Activated CD4-positive, alpha-beta T cell treated with anti-CD3 and anti-CD28 coated beads, Interleukin-2, amount 10 ng/mL, durations not matched to agents 7 days and 5 days (primary cell): ENCODE data around the gene EDRF1. TPM values are rescaled to one million over a fixed set of nuclear protein-coding genes. Genes with fewer than 3 reads are reported as not detected.

Experiments used
- CTCF ChIA-PET: fragments of 350-600 bp; sonication (Branson Sonifier 250); formaldehyde crosslinking; loops from one replicate; lab custom pipeline; 2021; ENCODE audit warnings: antibody characterized with exemption; lab: Charles Lee
- POLR2A ChIA-PET: fragments of 350-600 bp; sonication (Branson Sonifier 250); formaldehyde crosslinking; loops from one replicate; lab custom pipeline; 2021; ENCODE audit warnings: antibody characterized with exemption; lab: Charles Lee
- DNase-seq: peaks from one replicate; pipeline ENCODE4 v3.0.0-alpha.2; 2020
- H3K27ac Mint-ChIP-seq: one replicate; pipeline ENCODE4 v1.8.0; 2021; ENCODE audit warnings: mild to moderate bottlenecking, moderate library complexity, mixed read lengths
- H3K27me3 Mint-ChIP-seq: one replicate; pipeline ENCODE4 v1.8.0; 2021; ENCODE audit warnings: mixed read lengths
- H3K36me3 Mint-ChIP-seq: one replicate; pipeline ENCODE4 v1.8.0; 2021; ENCODE audit warnings: low read depth, mixed read lengths
- H3K4me1 Mint-ChIP-seq: one replicate; pipeline ENCODE4 v1.8.0; 2021; ENCODE audit warnings: mixed read lengths
- H3K4me3 Mint-ChIP-seq: one replicate; pipeline ENCODE4 v1.8.0; 2021; ENCODE audit warnings: mild to moderate bottlenecking, moderate library complexity, mixed read lengths
- H3K9me3 Mint-ChIP-seq: one replicate; pipeline ENCODE4 v1.8.0; 2021; ENCODE audit warnings: mixed read lengths
- total RNA-seq, 2 experiments: library from RNA; stranded (reverse); gene quantifications; one replicate each; pipeline ENCODE4 v1.2.3, GENCODE V29; 2021

The EDRF1 gene
- total RNA-seq, result 10 to 100 TPM; 37.0 to 39.5 TPM

DNA sequence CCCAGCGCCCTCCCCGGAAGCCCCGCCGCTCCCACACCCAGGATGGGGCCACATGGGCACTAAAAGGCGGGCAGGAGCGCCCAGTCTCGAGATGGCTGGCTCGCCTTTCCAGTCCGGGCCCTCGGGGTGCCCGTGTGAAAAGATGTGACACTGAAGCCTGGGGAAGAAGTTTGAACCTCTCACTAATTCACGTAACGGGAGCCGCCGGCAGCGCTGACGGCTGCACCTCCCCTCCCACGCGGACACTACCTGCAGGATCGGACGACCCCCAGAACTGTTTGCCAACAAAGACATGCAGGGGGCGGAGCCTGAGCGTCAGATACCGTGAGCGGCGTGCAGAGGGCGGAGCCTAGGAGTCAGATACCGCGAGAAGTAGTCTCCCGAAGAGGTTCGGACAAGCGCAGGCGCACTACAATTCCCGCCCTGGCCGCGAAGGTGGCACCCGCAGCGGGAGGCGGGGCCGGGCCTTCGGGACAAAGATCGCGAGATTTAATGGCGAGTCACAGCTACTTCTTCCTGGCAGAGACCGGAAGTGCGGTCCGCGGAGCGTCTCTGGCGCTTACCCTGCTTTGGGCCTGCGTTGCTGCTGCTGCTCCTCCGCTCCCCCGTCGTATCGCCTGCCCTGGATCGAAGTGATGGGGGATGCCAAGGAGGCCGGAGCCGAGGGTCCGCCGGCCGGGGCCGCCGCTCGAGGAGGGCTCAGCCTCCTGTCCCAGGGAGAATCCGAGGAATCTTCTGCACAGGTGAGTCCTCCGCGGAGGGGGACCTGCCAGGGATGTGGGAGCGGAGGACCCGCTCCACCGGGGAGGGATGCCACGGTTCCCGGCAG is at the start of gene EDRF1:
EDRF1 (plus strand) TSS at position 537 of the 829 bp plus-strand sequence; CDS start at position 636, 99 bp downstream.
- peak; percentile 99 for DNase-seq
- H3K36me3 Mint-ChIP-seq, result peaks cover 26% of the 10 kb centered on the region
- peaks cover 30% of the 10 kb centered on the region for H3K4me1 Mint-ChIP-seq
- H3K4me3 Mint-ChIP-seq, result peak within 1 kb of the TSS; percentile 88
- peaks cover 2% of the 10 kb centered on the region for H3K9me3 Mint-ChIP-seq
- peak within 1 kb of the TSS; percentile 98 for H3K27ac Mint-ChIP-seq
- CTCF ChIA-PET, result interaction anchor here (0.7 kb wide), 1 partner anchor 11 kb away, joined by 3 read pairs; no protein-coding TSS in a partner anchor
- POLR2A ChIA-PET, result interaction anchor here (0.6 kb wide), 1 partner anchor 31 kb away, joined by 3 read pairs; no protein-coding TSS in a partner anchor
- H3K27me3 Mint-ChIP-seq, result no peaks in the 10 kb centered on the region

- DNase-seq, result no peak
- Mint-ChIP-seq H3K9me3 (peaks cover 23% of the 10 kb centered on the region), H3K4me1 (no peaks in the 10 kb centered on the region), H3K36me3 (no peaks in the 10 kb centered on the region), H3K27ac (no peak overlapping the region), H3K4me3 (no peak overlapping the region), H3K27me3 (peaks cover 6% of the 10 kb centered on the region)
- CTCF ChIA-PET, result no interaction called here
- POLR2A ChIA-PET, result no interaction called here
These were observed 46.6 kb upstream of the EDRF1 start for GRCh38 chr10:125672884-125673283.

DNA sequence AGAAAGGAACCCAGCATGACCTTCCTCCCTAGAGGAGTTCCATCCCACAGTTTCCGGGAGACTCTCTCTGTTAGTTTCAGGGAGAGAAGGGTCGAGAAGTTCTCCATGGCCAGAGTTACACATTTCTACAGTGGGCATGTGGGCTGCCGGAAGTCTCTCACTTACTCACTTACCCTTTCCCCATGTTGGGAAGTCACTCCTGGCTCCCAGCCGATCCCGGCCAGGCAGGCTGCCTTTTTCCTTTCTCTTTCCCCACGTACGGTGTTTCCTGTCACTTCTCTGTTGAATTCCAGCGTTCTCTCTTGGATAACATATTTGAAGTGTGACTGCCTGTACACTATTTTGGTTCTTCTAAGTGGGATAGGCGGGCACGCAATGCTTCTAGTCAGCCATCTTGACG is 40.1 kb upstream of the EDRF1 start:
- Mint-ChIP-seq H3K4me3 (no peak overlapping the region), H3K27me3 (peaks cover 2% of the 10 kb centered on the region), H3K36me3 (no peaks in the 10 kb centered on the region), H3K27ac (no peak overlapping the region), H3K4me1 (no peaks in the 10 kb centered on the region), H3K9me3 (peaks cover 17% of the 10 kb centered on the region)
- ChIA-PET POLR2A (no interaction called here), CTCF (no interaction called here)
- DNase-seq, result no peak

DNA sequence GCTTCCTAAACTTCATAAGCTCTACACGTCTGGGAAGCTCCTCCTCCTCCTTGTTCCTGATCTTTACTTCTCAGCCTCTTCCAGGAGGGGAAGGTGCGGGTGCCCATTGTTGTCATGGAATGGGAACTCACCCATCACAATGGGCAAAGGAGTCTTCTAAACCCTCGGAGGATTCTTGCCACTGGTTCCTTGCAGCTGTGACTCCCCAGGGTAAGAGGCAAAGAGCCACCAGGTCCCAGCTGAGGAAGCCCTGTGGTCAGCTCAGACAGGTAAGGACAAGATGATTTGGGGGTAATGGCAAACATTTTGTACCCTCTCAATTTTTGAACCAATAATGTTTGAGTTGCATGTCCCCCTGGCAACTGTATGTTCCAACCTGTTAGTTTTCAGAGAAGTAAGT is 36.4 kb upstream of the EDRF1 start, which contains the start of gene TEX36:
TEX36 (minus strand) TSS at position 101 of the 400 bp plus-strand sequence. CDS start 174 bp downstream, outside the sequence.
- H3K9me3 Mint-ChIP-seq, result no peaks in the 10 kb centered on the region
- peaks cover 2% of the 10 kb centered on the region for H3K27me3 Mint-ChIP-seq
- POLR2A ChIA-PET, result no interaction called here
- no peaks in the 10 kb centered on the region for H3K36me3 Mint-ChIP-seq
- no peak within 1 kb of the TSS for H3K27ac Mint-ChIP-seq
- no peak within 1 kb of the TSS for H3K4me3 Mint-ChIP-seq
- no peaks in the 10 kb centered on the region for H3K4me1 Mint-ChIP-seq
- DNase-seq, result no peak
- CTCF ChIA-PET, result no interaction called here

DNA sequence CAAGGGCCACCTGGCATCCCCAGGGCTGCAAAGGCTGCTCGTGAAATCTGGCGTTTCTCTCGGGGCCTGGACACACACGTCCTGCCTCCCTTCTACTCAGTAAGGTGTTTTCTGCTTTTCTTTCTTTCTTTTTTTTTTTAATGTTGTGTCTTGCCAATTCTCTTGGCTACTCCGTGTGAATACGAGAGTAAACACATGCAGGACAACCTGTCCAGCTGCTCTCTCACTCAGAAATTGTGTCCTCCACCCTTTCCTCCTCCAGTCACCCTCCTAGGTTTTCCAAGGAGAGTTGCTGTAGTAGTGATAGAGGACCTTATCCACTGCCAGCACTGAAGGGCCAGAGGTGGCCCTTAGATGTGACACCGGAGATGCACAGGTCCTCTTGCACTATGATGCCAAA is 35.7 kb upstream of the EDRF1 start:
- CTCF ChIA-PET, result no interaction called here
- Mint-ChIP-seq H3K27me3 (peaks cover 2% of the 10 kb centered on the region), H3K9me3 (no peaks in the 10 kb centered on the region)

DNA sequence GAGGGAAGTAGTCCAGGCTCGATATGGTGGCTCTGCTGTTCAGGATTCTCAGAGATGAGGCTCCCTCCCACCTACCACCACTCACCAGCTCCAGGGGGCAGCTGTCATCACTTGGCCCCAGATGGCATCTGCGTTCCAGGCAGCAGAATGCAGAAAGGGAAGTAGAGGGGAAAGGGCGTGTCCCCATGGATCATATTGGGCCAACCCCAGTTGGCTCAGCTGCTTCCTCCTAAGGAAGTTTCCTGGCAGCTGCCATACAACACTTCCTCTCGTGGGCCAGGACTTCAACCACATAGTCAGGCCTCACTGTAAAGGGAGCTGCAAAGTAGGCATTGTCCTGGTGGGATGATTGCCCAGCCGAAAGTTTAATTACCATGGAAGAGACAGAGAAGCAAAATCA is 34.9 kb upstream of the EDRF1 start:
- Mint-ChIP-seq H3K27me3 (peaks cover 2% of the 10 kb centered on the region), H3K27ac (no peak overlapping the region), H3K4me3 (no peak overlapping the region), H3K36me3 (no peaks in the 10 kb centered on the region), H3K4me1 (no peaks in the 10 kb centered on the region), H3K9me3 (no peaks in the 10 kb centered on the region)
- ChIA-PET POLR2A (no interaction called here), CTCF (no interaction called here)
- DNase-seq, result no peak

More for the DNA sequence above, 35.7 kb upstream of the EDRF1 start:
- POLR2A ChIA-PET, result no interaction called here
- Mint-ChIP-seq H3K4me1 (no peaks in the 10 kb centered on the region), H3K27ac (no peak overlapping the region), H3K36me3 (no peaks in the 10 kb centered on the region), H3K4me3 (no peak overlapping the region)
- no peak for DNase-seq

DNA sequence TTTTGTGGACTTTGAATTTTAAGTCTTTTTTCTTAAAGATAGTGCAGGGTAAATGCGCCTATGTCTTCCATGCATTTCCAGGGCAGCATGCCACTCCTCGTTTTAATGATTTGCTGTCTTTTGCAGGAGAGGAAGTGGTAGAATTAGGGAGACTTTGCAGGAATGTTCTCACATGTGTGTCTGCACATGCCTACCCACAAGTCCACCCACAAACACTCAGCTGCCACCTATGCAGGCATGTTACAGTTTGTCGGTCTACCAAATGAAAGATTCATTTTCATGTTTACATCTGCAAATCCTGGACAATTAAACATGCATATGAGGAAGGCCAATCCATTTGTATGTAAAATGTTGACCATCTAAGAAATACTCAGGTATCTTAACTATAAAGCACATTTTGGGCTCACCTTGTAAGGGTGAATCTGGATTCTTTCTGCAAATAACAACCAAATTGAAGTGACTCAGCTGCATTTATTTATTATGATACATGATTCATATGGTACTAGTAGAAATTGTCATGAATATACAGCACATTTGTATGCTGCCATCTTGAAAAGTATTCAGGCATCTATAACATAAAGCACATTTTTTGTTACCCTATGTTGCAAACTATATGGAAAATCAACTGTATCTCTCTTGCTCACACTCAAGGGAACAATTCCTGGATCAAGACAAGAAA is 31.9 kb upstream of the EDRF1 start:
- H3K27ac Mint-ChIP-seq, result no peak overlapping the region
- POLR2A ChIA-PET, result interaction anchor here (0.7 kb wide), 1 partner anchor 32 kb away, joined by 3 read pairs; the partner anchor contains the start of gene EDRF1
- H3K36me3 Mint-ChIP-seq, result no peaks in the 10 kb centered on the region
- no peaks in the 10 kb centered on the region for H3K9me3 Mint-ChIP-seq
- CTCF ChIA-PET, result interaction anchor here (0.5 kb wide), 1 partner anchor 97 kb away, joined by 3 read pairs; no protein-coding TSS in a partner anchor
- DNase-seq, result no peak
- no peaks in the 10 kb centered on the region for H3K27me3 Mint-ChIP-seq
- H3K4me3 Mint-ChIP-seq, result no peak overlapping the region
- peaks cover 5% of the 10 kb centered on the region for H3K4me1 Mint-ChIP-seq

DNA sequence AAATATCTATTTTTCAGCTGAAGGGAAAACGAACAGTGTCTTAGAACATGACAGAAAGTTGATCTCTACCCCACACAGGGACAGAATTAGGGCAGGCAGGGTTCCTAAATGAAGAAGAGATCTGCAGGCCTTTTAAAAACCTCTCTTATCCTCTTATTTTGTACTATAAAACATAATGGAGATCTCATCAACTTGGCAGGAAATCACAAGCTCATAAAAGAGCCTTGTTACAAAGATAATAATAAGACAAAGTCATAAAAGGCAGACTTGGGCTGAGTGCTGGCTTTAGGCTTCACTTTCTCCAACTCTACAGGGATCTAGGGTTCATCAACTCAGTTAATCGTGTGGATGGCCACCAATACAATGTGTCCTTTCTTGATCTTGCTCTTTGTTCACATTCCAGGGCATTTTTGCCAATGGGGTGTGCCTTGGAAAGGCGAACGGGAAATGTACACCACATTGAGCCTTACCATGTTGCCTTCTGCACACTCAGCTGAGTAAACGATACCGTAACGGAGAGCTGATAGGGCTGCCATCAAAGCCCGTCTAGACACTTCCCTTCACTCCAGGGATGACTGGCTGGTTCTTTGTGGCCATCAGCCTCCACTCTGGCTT is 29.4 kb upstream of the EDRF1 start:
- Mint-ChIP-seq H3K27ac (no peak overlapping the region), H3K36me3 (no peaks in the 10 kb centered on the region), H3K9me3 (no peaks in the 10 kb centered on the region), H3K4me3 (no peak overlapping the region), H3K27me3 (no peaks in the 10 kb centered on the region), H3K4me1 (peaks cover 6% of the 10 kb centered on the region)
- no peak for DNase-seq
- POLR2A ChIA-PET, result no interaction called here
- CTCF ChIA-PET, result no interaction called here

- H3K9me3 Mint-ChIP-seq, result no peaks in the 10 kb centered on the region
These were observed 28.1 kb upstream of the EDRF1 start for GRCh38 chr10:125691160-125691981.

GRCh38 chr10:125692196-125692595 is 27.3 kb upstream of the EDRF1 start:
- DNase-seq, result no peak
- Mint-ChIP-seq H3K27ac (no peak overlapping the region), H3K9me3 (no peaks in the 10 kb centered on the region), H3K27me3 (no peaks in the 10 kb centered on the region), H3K4me3 (no peak overlapping the region), H3K4me1 (peaks cover 6% of the 10 kb centered on the region), H3K36me3 (no peaks in the 10 kb centered on the region)
- ChIA-PET POLR2A (no interaction called here), CTCF (no interaction called here)

More at GRCh38 chr10:125691160-125691981, 28.1 kb upstream of the EDRF1 start:
- ChIA-PET POLR2A (no interaction called here), CTCF (no interaction called here)
- Mint-ChIP-seq H3K27me3 (no peaks in the 10 kb centered on the region), H3K4me1 (peaks cover 6% of the 10 kb centered on the region), H3K27ac (no peak overlapping the region), H3K4me3 (no peak overlapping the region), H3K36me3 (no peaks in the 10 kb centered on the region)
- no peak for DNase-seq

- H3K9me3 Mint-ChIP-seq, result no peaks in the 10 kb centered on the region
- ChIA-PET POLR2A (no interaction called here), CTCF (no interaction called here)
- no peak for DNase-seq
- H3K27ac Mint-ChIP-seq, result no peak overlapping the region
- H3K4me1 Mint-ChIP-seq, result peaks cover 6% of the 10 kb centered on the region
- H3K4me3 Mint-ChIP-seq, result no peak overlapping the region
- H3K36me3 Mint-ChIP-seq, result no peaks in the 10 kb centered on the region
- H3K27me3 Mint-ChIP-seq, result no peaks in the 10 kb centered on the region
These were observed 26.6 kb upstream of the EDRF1 start for GRCh38 chr10:125692601-125693523.
